Measurements from ENCODE around the gene KLB.
"Not testable (repeated sequence)": the region's sequence is repeated elsewhere in the genome, so short reads cannot be mapped to it uniquely, and the experiment has no call there.

The KLB gene

GRCh38 chr4:39458161-39458504 lies 51.4 kb downstream of the KLB start:
- Histone ChIP-seq H3K4me3 (ENCODE audit: low read depth in 1 of 2, low read length in 2 of 2) (peak overlapping the region; percentile 79 to 85), H3K36me3 (ENCODE audit: control insufficient read depth in 1 of 2, insufficient read depth in 2 of 2, low read length in 2 of 2) (peaks cover 36 to 48% of the 10 kb centered on the region in 2 donors), H3K27ac (ENCODE audit: low read depth, low read length) (peak overlapping the region; percentile 96), H3K4me1 (ENCODE audit: control insufficient read depth in 1 of 2, insufficient read depth in 2 of 2, low read length in 2 of 2) (peaks cover 22 to 23% of the 10 kb centered on the region in 2 donors), H3K9ac (ENCODE audit: low read depth in 1 of 2, low read length in 2 of 2) (peak overlapping the region; percentile 91 to 99)
- not testable (repeated sequence) for H3K9me3 ChIP-seq (ENCODE audit: control insufficient read depth in 1 of 2, low read length in 2 of 2); H3K27me3 ChIP-seq (ENCODE audit: control insufficient read depth in 1 of 2, insufficient read depth in 2 of 2, low read length in 2 of 2)

DNA sequence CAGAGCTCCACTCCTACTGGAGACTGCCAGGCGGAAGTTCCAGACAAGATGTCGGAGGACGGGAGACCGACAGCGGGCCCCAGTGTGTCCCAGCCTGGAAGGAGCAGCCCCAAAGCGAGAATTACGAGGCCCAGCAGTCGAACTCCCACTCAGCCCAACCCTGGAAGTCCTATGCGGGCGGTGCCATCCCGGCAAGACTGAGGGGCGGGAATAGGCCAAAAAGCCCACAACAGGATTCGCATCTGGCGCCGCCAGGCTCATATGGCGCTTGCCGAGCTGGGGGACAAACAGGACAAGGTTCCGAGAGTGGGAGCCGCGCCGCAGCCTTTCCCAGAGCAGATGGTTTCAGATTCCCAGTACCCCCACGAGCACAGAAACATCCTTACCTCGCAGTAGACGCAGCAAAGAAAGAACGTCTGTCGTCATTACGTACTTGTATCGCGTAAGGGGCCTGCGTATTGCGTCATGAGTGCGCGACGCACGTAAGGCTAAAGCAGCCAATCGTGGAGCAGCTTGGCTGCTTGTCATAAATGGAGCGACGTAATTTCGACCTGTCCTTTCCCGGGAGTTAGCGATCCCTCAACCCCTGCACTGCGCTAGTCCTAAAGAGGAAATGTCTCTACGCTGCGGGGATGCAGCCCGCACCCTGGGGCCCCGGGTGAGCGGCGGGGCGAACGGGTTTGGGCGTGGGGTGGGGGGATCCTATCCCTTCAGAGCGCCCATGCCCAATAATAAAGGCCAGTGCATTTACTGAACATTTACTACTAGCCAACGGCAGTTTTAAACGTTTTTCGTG lies 52.0 kb downstream of the KLB start, which contains the start of the genes LIAS and RPL9:
TSS of gene LIAS (plus strand) at position 552 of the 796 bp plus-strand sequence. CDS start at position 614, 62 bp downstream.
TSS of gene RPL9 (minus strand) at position 418 of the 796 bp plus-strand sequence. CDS start 483 bp downstream, outside the sequence.
- H3K36me3 ChIP-seq (ENCODE audit: control insufficient read depth in 1 of 2, insufficient read depth in 2 of 2, low read length in 2 of 2) = peaks cover 30 to 48% of the 10 kb centered on the region in 2 donors
- H3K27me3 ChIP-seq (ENCODE audit: control insufficient read depth in 1 of 2, insufficient read depth in 2 of 2, low read length in 2 of 2) = no peaks in the 10 kb centered on the region
- H3K4me3 ChIP-seq (ENCODE audit: low read depth in 1 of 2, low read length in 2 of 2) = peak within 1 kb of the TSS; percentile 79 to 85
- peaks cover 19 to 23% of the 10 kb centered on the region in 2 donors for H3K4me1 ChIP-seq (ENCODE audit: control insufficient read depth in 1 of 2, insufficient read depth in 2 of 2, low read length in 2 of 2)
- no peaks in the 10 kb centered on the region for H3K9me3 ChIP-seq (ENCODE audit: control insufficient read depth in 1 of 2, low read length in 2 of 2)
- H3K9ac ChIP-seq (ENCODE audit: low read depth in 1 of 2, low read length in 2 of 2) = peak within 1 kb of the TSS; percentile 91 to 99
- peak within 1 kb of the TSS; percentile 96 for H3K27ac ChIP-seq (ENCODE audit: low read depth, low read length)

DNA sequence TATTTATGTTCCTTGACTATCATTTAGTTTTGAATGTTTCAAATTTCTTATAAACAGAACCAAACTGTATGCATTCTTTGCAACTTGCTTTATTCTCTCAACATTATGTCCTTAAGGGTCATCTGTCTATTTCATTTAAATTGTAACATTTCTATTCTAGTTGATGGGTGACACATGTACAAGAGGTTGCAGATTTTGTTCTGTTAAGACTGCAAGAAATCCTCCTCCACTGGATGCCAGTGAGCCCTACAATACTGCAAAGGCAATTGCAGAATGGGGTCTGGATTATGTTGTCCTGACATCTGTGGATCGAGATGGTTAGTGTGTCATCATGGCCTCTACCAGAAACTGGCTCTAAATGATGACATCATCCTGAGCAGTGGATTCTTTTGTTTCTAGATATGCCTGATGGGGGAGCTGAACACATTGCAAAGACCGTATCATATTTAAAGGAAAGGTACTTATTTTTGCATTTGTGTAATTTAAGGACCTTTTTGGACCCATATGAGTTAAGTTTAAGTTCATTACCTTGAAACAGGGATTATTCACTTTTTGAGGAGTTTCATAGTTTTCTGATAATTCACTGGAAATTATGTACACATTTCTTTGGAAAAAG lies 58.3 kb downstream of the KLB start:
- Histone ChIP-seq H3K36me3 (ENCODE audit: control insufficient read depth in 1 of 2, insufficient read depth in 2 of 2, low read length in 2 of 2) (peaks cover 7 to 31% of the 10 kb centered on the region in 2 donors), H3K27ac (ENCODE audit: low read depth, low read length) (no peak overlapping the region), H3K9me3 (ENCODE audit: control insufficient read depth in 1 of 2, low read length in 2 of 2) (no peaks in the 10 kb centered on the region), H3K9ac (ENCODE audit: low read depth in 1 of 2, low read length in 2 of 2) (no peak overlapping the region), H3K4me1 (ENCODE audit: control insufficient read depth in 1 of 2, insufficient read depth in 2 of 2, low read length in 2 of 2) (peaks cover 3 to 5% of the 10 kb centered on the region in 2 donors), H3K27me3 (ENCODE audit: control insufficient read depth in 1 of 2, insufficient read depth in 2 of 2, low read length in 2 of 2) (no peaks in the 10 kb centered on the region), H3K4me3 (ENCODE audit: low read depth in 1 of 2, low read length in 2 of 2) (no peak overlapping the region)

DNA sequence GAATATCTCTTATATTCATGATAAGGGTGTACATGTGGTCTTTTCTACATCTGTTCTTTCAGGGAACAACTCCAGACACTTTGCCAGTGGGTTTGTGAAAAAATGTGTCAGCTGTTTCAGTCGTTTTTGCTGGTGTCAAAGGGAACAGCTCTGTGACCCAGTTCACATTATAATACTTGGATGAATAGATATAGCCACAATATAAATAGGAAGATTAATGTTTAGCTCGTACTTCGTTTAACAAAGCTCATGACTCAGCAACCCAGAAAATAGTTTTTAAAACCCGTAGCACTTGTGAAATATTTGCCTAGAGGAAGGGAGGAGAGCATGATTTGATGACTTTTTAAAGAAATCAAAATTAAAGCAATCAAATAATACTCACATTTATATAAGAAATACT lies 60.0 kb downstream of the KLB start:
- no peak overlapping the region for H3K4me3 ChIP-seq (ENCODE audit: low read depth in 1 of 2, low read length in 2 of 2)
- no peak overlapping the region for H3K9ac ChIP-seq (ENCODE audit: low read depth in 1 of 2, low read length in 2 of 2)
- no peaks in the 10 kb centered on the region for H3K27me3 ChIP-seq (ENCODE audit: control insufficient read depth in 1 of 2, insufficient read depth in 2 of 2, low read length in 2 of 2)
- no peaks in the 10 kb centered on the region for H3K9me3 ChIP-seq (ENCODE audit: control insufficient read depth in 1 of 2, low read length in 2 of 2)
- H3K36me3 ChIP-seq (ENCODE audit: control insufficient read depth in 1 of 2, insufficient read depth in 2 of 2, low read length in 2 of 2) = peaks cover 7 to 34% of the 10 kb centered on the region in 2 donors
- no peak overlapping the region for H3K27ac ChIP-seq (ENCODE audit: low read depth, low read length)
- peaks cover 3 to 5% of the 10 kb centered on the region in 2 donors for H3K4me1 ChIP-seq (ENCODE audit: control insufficient read depth in 1 of 2, insufficient read depth in 2 of 2, low read length in 2 of 2)

DNA sequence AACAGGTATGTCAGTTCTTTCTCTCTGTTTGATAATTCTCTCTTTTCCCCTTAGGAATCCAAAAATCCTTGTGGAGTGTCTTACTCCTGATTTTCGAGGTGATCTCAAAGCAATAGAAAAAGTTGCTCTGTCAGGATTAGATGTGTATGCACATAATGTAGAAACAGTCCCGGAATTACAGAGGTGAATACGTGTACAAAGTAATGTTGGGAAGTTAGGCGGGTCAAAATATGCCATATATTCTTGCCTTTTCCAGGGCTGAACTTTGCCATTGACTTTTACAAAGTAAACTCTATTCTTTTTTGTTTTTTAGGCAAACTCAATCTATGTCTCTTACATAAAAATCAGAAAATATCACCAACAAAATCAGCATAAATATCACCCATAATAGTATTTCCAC lies 60.7 kb downstream of the KLB start:
- peaks cover 3 to 5% of the 10 kb centered on the region in 2 donors for H3K4me1 ChIP-seq (ENCODE audit: control insufficient read depth in 1 of 2, insufficient read depth in 2 of 2, low read length in 2 of 2)
- H3K27ac ChIP-seq (ENCODE audit: low read depth, low read length) = no peak overlapping the region
- H3K9ac ChIP-seq (ENCODE audit: low read depth in 1 of 2, low read length in 2 of 2) = no peak overlapping the region
- no peaks in the 10 kb centered on the region for H3K27me3 ChIP-seq (ENCODE audit: control insufficient read depth in 1 of 2, insufficient read depth in 2 of 2, low read length in 2 of 2)
- H3K9me3 ChIP-seq (ENCODE audit: control insufficient read depth in 1 of 2, low read length in 2 of 2) = no peaks in the 10 kb centered on the region
- peaks cover 7 to 40% of the 10 kb centered on the region in 2 donors for H3K36me3 ChIP-seq (ENCODE audit: control insufficient read depth in 1 of 2, insufficient read depth in 2 of 2, low read length in 2 of 2)
- H3K4me3 ChIP-seq (ENCODE audit: low read depth in 1 of 2, low read length in 2 of 2) = no peak overlapping the region

GRCh38 chr4:39469429-39470077 lies 62.8 kb downstream of the KLB start:
- Histone ChIP-seq H3K9me3 (ENCODE audit: control insufficient read depth in 1 of 2, low read length in 2 of 2) (no peaks in the 10 kb centered on the region), H3K27ac (ENCODE audit: low read depth, low read length) (no peak overlapping the region), H3K4me1 (ENCODE audit: control insufficient read depth in 1 of 2, insufficient read depth in 2 of 2, low read length in 2 of 2) (peaks cover 3 to 5% of the 10 kb centered on the region in 2 donors), H3K36me3 (ENCODE audit: control insufficient read depth in 1 of 2, insufficient read depth in 2 of 2, low read length in 2 of 2) (peaks cover 7 to 26% of the 10 kb centered on the region in 2 donors), H3K9ac (ENCODE audit: low read depth in 1 of 2, low read length in 2 of 2) (peak overlapping the region in 1 of 2 donors; percentile 54), H3K27me3 (ENCODE audit: control insufficient read depth in 1 of 2, insufficient read depth in 2 of 2, low read length in 2 of 2) (no peaks in the 10 kb centered on the region), H3K4me3 (ENCODE audit: low read depth in 1 of 2, low read length in 2 of 2) (no peak overlapping the region)

GRCh38 chr4:39470402-39470801 lies 63.7 kb downstream of the KLB start:
- Histone ChIP-seq H3K36me3 (ENCODE audit: control insufficient read depth in 1 of 2, insufficient read depth in 2 of 2, low read length in 2 of 2) (peaks cover 0 to 19% of the 10 kb centered on the region in 2 donors), H3K9me3 (ENCODE audit: control insufficient read depth in 1 of 2, low read length in 2 of 2) (no peaks in the 10 kb centered on the region), H3K27me3 (ENCODE audit: control insufficient read depth in 1 of 2, insufficient read depth in 2 of 2, low read length in 2 of 2) (no peaks in the 10 kb centered on the region), H3K27ac (ENCODE audit: low read depth, low read length) (no peak overlapping the region), H3K4me3 (ENCODE audit: low read depth in 1 of 2, low read length in 2 of 2) (no peak overlapping the region), H3K4me1 (ENCODE audit: control insufficient read depth in 1 of 2, insufficient read depth in 2 of 2, low read length in 2 of 2) (peaks cover 3 to 5% of the 10 kb centered on the region in 2 donors), H3K9ac (ENCODE audit: low read depth in 1 of 2, low read length in 2 of 2) (no peak overlapping the region)

- no peaks in the 10 kb centered on the region for H3K27me3 ChIP-seq (ENCODE audit: control insufficient read depth in 1 of 2, insufficient read depth in 2 of 2, low read length in 2 of 2)
- H3K4me3 ChIP-seq (ENCODE audit: low read depth in 1 of 2, low read length in 2 of 2) = no peak overlapping the region
- no peak overlapping the region for H3K27ac ChIP-seq (ENCODE audit: low read depth, low read length)
- peaks cover 3 to 5% of the 10 kb centered on the region in 2 donors for H3K4me1 ChIP-seq (ENCODE audit: control insufficient read depth in 1 of 2, insufficient read depth in 2 of 2, low read length in 2 of 2)
- H3K9ac ChIP-seq (ENCODE audit: low read depth in 1 of 2, low read length in 2 of 2) = no peak overlapping the region
- H3K9me3 ChIP-seq (ENCODE audit: control insufficient read depth in 1 of 2, low read length in 2 of 2) = no peaks in the 10 kb centered on the region
- H3K36me3 ChIP-seq (ENCODE audit: control insufficient read depth in 1 of 2, insufficient read depth in 2 of 2, low read length in 2 of 2) = peaks cover 0 to 19% of the 10 kb centered on the region in 2 donors
Observed at GRCh38 chr4:39472396-39472795, 65.7 kb downstream of the KLB start.

GRCh38 chr4:39476187-39476895 lies 69.6 kb downstream of the KLB start:
- peaks cover 0 to 19% of the 10 kb centered on the region in 2 donors for H3K36me3 ChIP-seq (ENCODE audit: control insufficient read depth in 1 of 2, insufficient read depth in 2 of 2, low read length in 2 of 2)
- no peak overlapping the region for H3K4me3 ChIP-seq (ENCODE audit: low read depth in 1 of 2, low read length in 2 of 2)
- H3K4me1 ChIP-seq (ENCODE audit: control insufficient read depth in 1 of 2, insufficient read depth in 2 of 2, low read length in 2 of 2) = no peaks in the 10 kb centered on the region
- no peaks in the 10 kb centered on the region for H3K9me3 ChIP-seq (ENCODE audit: control insufficient read depth in 1 of 2, low read length in 2 of 2)
- H3K27me3 ChIP-seq (ENCODE audit: control insufficient read depth in 1 of 2, insufficient read depth in 2 of 2, low read length in 2 of 2) = no peaks in the 10 kb centered on the region
- H3K27ac ChIP-seq (ENCODE audit: low read depth, low read length) = no peak overlapping the region
- no peak overlapping the region for H3K9ac ChIP-seq (ENCODE audit: low read depth in 1 of 2, low read length in 2 of 2)

Measured in duodenal mucosa (tissue), 2 donors.